OCI-M2 (cell line): ENCODE measurements around the gene LRFN2.

ENCODE experiments used
- DNase-seq: peaks from one replicate; lab custom pipeline; 2025; ENCODE audit not compliant: unreplicated experiment; lab: John Stamatoyannopoulos, UW

The LRFN2 gene

DNA sequence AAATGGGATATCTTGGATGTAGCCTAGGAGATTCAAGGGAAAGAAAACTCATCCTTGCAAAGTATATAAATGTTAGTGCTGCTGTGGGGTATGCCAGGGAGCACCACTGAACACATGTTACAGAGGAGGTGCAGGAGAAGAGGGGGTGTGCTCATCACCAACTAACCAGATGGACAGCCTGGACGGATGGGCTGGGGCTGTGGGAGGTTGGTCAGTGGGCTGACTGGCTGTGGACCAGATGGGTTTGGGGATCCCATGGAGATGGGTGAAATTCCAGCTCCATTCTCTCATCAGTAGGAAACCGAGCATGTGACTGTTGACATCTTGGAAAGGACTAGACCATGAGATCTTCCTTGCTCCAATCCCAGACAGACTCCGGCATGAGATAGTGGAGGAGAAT lies 201.0 kb downstream of the LRFN2 start:
- no peak for DNase-seq

DNA sequence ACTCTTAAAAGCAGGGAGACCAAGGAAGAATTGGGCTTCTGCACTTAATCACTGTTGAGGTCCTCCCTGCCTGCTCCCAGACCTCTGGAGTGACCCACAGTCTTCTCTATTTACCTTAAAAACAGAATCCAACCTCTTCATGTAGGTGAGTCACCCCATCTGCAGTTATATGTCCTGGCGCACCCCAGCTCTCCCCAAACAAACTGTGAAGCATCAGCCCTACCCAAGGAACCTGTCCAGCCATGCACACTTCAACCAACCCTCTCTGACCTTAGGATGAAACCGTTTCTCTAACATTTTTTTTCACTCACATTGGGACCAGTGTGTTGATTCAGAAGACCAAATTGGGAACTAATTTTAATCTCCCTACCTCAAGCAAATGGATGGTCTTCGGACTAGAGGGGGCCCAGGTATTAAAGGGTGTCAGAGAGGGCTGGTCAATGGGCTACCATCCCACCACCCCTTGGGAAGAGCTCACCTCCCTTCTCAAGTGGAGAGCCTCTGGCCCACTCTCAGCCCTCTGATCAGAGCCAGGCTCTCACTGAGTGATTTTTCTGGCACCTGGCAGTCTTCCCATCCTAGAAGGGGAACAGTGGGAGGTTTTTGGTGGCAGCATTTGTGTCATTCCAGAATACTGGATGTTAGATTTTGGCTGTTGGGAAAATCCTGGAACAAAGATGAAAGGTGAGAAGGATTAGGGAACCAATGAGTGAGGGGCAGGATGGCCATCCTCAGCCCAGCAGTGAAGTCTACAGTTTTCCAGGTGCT lies 203.6 kb downstream of the LRFN2 start:
- no peak for DNase-seq

DNA sequence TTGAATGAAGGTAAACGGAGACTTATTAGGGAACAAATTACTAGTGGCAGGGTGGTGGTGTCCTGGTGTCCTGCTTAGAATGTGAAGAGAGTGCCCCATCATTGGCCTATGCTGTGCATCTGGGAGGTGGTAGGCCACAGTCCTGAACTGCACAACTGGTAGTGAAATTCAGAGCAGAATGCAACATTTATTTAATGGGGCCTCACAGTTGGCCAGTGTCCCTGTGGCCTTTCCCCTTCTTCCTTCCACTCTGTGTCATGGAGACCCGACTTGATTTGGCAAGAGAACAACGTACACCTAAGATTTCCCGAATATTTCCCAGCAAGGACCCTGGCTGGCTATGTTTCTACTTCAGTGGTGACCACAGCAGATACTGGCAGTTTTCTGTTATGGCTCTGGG lies 206.9 kb downstream of the LRFN2 start:
- DNase-seq = no peak

DNA sequence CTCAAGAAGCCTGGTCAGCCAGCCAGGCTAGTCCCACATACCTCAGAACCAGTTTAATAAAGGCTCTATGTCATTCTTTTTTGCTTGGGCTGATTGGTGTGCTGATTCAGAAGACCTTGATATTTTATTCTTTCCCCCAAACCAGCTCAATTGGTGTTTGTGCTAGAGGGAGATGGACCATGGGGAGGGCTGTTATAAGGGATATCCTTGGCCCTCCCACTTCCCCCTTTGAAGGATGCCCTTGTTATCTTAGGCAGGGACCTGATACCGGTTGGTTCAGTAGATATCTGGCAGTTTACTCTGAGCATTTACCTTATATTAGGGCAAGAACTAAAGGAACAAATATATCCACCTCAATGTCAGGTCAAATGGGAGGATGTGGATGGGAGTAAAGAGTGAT lies 207.4 kb downstream of the LRFN2 start:
- no peak for DNase-seq

DNA sequence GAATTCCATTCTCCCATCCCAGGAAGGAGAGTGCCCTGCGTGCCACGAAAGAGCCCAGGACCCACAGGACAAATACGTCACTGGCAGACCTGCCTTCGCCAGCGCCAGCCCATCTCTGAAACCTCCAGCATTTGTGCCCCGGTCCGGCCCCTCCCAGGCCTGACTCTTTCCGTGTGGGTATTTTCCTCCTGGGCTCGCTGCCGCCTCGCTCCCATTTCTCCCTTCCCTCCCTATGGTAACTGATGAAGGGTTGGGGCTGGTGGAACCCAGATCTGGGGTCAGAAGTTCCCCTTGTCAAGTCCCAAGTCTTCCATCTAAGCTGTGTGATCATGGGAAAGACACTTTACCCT lies 208.5 kb downstream of the LRFN2 start:
- no peak for DNase-seq

DNA sequence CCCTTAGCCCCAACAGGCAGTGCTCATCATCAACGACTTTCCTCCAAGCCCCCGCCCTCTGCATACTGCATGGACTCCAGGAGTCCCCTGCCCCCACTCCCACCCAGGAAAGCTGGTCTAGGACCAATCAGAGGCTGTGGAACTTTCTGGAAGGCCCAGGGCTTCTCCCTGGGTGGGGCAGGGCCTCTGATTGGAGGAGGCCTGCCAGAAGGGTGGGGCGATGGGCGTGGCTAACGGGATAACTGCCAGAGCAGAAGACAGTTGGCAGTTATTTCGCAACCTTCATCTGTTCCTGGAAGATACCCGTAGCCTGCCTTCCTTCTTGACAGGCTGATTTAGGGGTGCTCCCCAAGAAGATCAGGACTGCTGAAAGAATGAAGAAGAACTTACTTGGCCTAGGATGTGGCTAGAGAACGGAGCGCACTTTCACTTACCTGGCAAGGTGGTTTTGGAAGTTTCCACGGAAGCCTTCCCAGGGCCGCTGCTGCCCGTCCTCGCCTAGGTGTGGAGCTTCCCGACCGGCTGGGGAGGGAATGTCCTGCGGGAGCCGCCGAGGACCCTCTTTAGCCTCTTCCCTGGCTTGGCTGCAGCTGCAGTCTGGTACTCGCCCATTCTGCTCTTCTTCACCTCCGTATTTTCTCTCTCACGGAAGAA lies 209.0 kb downstream of the LRFN2 start:
- no peak for DNase-seq

DNA sequence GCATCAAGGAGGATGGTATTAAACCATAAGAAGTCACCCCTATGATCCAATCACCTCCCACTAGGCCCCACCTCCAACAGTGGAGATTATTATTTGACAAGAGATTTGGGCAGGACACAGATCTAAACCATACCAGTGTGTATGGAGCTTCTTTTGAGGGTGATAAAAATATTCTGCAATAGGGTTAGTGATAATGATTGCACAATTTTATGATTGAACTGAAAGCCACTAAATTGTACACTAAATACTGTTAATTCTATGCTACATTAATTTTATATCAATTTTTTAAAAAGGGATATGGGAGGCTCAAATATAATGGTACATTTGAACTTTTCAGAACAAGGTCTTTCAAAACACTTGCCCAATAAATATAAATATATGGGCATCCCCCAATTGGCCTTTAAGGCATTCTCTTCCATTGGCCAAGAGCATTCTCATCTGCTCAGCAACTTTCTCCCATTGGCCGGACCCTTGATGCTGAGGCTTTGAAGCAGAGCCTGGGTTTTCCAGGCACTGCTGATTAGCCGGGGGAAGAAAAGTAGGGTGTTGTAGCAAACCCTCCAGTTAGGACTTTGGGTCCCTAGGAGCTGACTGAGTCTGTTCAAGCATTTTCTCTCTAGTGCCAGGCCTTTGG lies 209.9 kb downstream of the LRFN2 start:
- no peak for DNase-seq

DNA sequence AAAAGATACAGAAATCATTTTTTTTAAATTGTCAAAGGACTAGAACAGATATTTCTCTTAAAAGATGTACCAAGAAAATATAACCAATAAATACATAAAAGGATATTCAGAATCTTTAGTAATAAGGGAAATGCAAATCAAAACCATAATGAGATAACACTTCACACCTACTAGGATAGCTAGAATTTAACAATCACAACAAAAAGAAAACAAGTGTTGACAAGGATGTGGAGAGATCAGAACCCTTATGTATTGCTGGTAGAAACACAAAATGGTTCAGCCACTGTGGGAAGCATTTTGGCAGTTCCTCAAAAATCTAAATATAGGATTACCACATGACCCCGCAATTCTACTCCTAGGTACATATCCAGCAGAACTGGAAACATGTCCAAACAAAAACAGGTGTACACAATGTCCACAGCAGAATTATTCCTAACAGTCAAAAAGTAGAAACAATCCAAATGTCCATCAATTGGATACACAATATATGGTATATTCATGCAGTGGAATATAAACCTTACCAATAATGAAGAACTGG lies 211.0 kb downstream of the LRFN2 start:
- no peak for DNase-seq

DNA sequence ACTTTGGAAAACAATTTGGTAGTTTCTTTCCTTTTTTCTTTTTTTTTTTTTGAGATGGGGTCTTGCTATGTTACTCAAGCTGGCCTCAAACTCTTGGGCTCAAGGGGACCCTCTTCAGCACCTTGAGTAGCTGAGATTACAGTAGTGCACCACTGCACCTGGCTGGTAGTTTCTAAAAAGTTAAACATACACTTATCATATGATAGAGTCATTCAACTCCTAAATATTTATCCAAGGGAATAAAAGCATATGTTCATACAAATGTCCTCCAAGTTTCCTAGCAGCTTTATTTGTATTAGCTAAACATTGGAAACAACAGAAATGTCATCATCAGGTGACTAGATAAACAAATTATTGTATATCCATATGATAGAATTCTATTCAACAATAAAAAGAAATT lies 213.9 kb downstream of the LRFN2 start:
- DNase-seq = no peak

DNA sequence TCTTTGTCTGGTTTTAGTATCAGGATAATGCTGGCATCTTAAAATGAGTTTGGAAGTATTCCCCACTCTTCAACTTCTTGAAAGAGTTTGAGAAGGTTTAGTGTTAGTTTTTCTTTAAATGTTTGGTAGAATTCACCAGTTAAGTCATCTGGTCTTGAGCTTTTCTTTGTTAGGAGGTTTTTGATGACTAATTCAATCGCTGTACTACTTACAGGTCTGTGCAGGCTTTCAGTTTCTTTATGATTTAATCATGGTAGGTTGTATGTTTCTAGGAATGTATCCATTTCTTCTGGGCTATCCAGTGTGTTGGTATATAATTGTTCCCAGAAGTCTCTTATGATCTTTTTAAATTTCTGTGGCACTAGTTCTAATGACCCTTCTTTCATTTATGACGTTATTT lies 215.5 kb downstream of the LRFN2 start:
- DNase-seq = no peak

DNA sequence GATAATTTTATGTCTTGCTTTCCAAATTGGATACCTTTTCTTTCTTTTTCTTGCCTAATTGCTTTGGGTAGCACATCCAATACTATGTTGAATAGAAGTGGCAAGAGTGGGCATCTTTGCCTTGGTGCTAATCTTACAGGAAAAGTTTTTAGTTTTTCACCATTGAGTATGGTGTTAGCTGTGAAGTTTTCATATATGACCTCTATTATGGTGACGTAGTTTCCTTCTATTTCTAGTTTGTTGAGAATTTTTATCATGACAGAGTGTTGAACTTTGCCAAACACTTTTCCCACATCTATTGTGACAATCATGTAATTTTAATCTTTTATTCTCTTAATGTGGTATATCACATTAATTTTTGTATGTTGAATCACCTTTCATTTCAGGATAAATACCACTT lies 216.1 kb downstream of the LRFN2 start:
- DNase-seq = no peak

DNA sequence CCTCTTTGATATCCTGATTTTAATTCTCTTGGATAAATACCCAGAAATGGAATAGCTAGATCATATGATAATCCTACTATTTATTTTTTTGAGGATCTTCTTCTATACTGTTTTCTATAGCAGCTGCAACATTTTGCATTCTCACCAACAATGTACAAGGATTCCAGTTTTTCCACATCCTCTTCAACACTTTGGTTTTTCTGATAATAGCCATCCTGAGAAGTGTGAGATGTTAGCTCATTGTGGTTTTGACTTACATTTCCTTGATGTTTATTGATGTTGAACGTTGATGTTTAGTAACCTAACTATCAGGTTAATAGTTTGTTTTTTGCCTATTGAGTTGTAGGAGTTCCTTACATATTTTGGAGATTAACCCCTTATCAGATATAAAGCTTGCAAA lies 217.3 kb downstream of the LRFN2 start:
- no peak for DNase-seq

DNA sequence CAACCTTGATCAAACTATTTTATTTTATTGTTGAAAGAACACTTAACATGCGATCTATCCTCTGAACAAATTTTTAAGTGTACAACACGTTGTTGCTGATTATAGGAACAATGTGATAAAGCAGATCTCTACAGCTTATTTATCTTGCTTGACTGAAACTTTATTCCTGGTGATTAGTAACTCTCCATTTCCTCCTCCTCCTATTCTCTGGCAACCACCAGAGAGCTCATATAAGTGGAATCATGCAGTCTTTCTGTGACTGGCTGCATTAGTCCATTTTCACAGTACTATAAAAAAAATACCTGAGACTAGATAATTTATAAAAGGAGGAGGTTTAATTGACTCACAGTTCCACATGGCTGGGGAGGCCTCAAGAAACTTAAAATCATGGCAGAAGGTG lies 218.1 kb downstream of the LRFN2 start:
- no peak for DNase-seq

DNA sequence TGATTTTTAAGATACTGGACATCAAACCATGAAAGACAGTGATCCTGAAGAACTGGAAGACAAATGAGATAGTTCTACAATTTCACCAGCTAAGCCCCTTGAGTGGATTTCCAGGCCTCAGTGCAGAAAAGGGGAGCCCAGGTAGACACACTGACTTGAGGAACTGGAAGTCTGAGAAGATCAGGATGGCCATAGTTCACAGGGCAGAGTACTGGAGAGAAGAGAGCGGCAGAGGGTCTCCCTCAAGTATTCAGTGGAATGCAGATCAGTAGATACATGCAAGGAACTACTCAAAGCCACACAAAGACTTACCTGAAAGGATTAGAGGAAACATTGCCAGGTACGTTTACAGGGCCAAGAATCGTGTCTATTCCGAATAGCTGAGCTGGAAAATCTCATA lies 224.3 kb downstream of the LRFN2 start:
- DNase-seq = no peak

DNA sequence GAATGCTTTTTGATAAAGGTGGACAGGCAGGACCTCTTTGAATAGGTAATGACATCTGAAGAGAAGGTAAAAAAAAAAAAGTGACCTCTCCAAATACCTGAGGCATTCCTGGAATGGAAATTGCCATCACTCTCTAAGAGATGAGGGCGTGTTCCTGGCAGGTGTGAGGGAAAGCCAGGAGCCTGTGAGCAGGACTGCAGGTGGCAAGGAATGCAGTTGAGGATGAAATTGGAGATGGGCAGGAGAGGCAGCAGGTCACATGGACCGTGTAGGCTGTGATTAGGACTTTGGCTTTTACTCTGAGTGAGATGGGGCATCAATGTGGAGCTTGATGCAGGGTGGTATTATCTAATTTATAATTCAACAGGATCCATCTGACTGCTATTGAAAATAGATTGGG lies 227.4 kb downstream of the LRFN2 start:
- no peak for DNase-seq

DNA sequence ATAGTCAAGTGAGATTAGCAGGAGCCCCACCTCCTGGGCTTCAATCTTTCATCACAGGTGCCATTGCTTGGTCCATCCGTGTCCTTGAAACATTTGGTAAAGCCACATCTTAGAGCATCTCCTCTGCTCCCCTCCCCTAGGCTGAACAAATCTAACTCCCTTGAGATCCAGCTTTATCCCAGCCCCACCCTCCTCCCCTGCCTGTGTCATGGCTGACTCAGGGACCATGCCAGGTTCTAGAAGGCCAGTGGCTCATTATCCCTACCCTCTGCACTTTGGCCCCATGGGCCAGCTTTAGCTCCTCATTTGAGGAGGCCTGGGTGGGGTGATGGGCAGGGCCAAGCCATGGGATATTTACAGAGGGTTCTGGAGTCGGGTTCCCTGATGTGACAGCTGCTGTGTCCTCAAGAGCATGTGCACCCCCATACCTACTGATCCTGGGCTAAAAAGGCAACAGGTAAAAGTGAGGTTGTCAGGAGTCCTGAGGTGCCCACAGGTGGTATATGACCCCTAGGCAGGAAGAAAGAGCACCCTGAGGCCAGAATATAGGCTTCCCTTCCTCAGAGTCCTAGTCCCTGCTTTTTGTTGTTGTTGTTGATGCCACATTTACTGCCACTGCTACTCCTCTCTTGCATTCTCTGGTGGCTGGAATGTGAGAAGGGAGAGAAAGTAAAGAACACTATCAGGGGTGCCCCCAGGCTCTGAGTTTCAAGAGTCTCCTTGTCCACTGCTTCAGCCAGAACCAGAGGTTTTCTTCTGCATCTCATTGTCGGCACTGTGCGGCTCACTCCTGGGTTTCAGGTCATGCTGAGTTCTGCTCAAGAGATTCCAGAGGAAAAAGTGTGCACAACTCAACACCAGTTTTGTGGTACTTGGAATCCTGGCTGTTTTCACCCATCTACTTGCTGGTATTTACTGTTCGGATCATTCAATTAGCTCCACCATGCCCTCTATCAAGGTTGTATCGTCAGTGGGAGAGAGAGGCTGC lies 228.4 kb downstream of the LRFN2 start:
- no peak for DNase-seq

DNA sequence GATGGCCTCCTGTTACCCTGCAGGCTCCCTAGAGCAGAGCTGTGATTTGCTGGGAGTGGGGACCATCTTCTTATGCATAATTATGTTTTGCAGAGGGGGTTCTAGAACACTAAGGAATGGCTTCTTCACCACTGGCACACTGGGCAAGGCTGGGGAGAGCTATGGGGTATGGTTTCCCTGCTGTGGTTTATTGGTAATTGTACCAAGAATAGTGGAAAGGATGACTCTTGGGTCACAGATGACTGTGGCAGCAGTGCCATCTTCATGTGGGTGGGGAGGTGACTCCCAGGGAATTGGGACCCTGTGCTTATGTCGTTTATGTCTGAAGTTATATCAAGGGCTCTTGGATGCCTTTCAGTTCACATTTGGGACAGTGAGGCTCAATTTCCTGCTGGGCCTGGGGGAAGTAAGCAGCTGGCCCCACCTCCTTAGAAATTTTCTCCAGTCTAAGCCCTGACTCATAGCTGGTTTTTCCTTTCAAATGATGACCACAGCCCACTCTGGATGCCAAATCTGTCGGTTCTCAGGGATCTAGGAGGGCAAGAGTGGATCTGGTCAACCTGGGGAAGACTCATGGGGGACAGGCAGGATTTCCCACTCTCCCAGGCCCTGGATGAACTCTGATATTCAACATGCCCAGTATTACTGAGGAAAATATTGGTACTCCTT lies 230.8 kb downstream of the LRFN2 start:
- DNase-seq = no peak

DNA sequence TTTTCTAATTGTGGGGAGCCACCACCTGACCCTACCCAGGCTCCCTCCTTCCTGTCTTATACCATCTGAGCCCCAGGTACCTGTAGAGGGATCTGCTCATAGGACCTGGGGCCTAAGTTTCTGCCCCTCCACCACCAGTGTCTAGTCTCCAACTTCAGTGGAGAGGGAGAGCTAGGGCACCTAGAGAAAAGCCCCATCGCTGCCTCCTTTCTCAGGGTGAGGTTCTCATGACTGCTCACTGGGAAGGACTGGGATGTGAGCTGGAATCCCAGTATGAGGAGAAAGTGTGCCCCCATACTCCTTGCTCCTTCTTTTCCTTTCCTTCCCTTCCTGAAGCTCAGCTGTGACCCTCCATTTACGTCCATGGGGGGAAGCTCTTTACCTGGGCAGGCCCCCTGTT lies 231.6 kb downstream of the LRFN2 start:
- no peak for DNase-seq

DNA sequence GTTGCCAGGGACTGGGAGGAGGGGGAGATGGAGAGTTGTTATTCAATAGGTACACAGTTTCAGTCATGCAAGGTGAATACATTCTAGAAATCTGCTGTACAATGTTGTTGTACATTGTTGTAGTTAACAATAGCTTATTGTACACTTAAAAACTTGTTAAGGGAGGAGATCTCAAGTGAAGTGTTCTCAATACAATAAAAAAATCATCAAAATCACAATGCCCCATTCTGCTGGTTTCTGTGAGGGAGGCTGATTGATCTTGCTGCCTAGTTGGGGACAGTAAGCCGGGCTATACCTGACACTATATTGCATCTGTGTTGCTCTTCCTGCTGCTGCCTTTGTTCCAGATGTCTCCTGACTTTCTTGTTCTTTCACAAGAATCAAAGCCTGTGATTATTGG lies 232.1 kb downstream of the LRFN2 start:
- no peak for DNase-seq

DNA sequence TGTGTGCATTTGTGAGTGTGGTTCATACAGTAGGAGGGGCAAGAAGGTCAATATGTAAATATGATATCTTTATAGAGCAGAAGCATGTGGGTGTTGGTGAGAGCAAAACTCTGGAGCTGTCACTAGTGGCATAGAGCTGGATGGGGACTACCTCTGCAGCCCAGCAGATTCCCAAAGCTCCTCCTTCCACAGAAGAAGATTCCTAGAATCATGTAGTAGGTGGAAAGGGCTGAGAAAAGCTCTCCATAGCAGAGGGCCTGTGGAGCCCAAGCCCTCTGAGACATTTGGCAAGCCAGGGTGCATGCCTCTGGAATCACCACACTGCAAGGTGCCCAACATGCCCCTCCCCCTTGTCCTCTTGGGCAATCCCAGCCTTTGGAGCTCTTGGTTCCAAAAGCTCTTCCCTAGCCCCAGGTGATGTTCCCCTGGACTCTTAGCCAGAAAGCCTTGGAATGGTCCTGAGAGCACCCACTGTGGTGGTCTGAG lies 233.2 kb downstream of the LRFN2 start:
- no peak for DNase-seq
